Astrocyte of the spinal cord (primary cell): ENCODE data around the gene CETN1.
A peak's percentile ranks its signal among the peaks of the same experiment; 100 is the strongest.

ENCODE experiments used
- DNase-seq: peaks from one replicate; pipeline ENCODE4 v3.0.0; 2011; ENCODE audit warnings: low read depth, low spot score
- H3K4me3 ChIP-seq: 2 replicates; pipeline ENCODE4 v1.5.1; 2011; ENCODE audit warnings: low read depth, mild to moderate bottlenecking, low read length, moderate library complexity
- CTCF ChIP-seq: IDR thresholded peaks from 2 replicates; pipeline ENCODE4 v1.5.1; 2012; ENCODE audit warnings: low read depth, mild to moderate bottlenecking, low read length, inconsistent platforms
- in situ Hi-C: cut with HindIII; loops from 2 replicates; pipeline ENCODE4 v1.10.0; 2017; ENCODE audit warnings: low sequenced_read_pairs

Gene CETN1

GRCh38 chr18:616380-616995, 36.3 kb downstream of the CETN1 start:
- TF ChIP-seq CTCF = peak; percentile 60
- in situ Hi-C loops = no loop called here
- H3K4me3 ChIP-seq = no peak overlapping the region
- DNase-seq = peak; percentile 56

- no peak for TF ChIP-seq CTCF
- DNase-seq = no peak
- in situ Hi-C loops = no loop called here
- no peak overlapping the region for H3K4me3 ChIP-seq
Observed at GRCh38 chr18:617970-618504, 37.9 kb downstream of the CETN1 start.

- H3K4me3 ChIP-seq = no peak overlapping the region
- no peak for DNase-seq
- in situ Hi-C loops = no loop called here
- no peak for TF ChIP-seq CTCF
Observed at GRCh38 chr18:618618-619017, 38.4 kb downstream of the CETN1 start.

- no peak overlapping the region for H3K4me3 ChIP-seq
- no peak for DNase-seq
- in situ Hi-C loops = no loop called here
- no peak for TF ChIP-seq CTCF
Observed at GRCh38 chr18:621291-622043, 41.3 kb downstream of the CETN1 start.

- no peak for TF ChIP-seq CTCF
- DNase-seq = no peak
- in situ Hi-C loops = no loop called here
- H3K4me3 ChIP-seq = no peak overlapping the region
Observed at GRCh38 chr18:622289-622688, 42.1 kb downstream of the CETN1 start.

- TF ChIP-seq CTCF = peak; percentile 75
- no peak overlapping the region for H3K4me3 ChIP-seq
- peak; percentile 72 for DNase-seq
- in situ Hi-C loops = no loop called here
Observed at GRCh38 chr18:623761-624620, 43.8 kb downstream of the CETN1 start.
